ENCODE results near the gene WDR36.

GRCh38 chr5:111074244-111074643 lies 17.9 kb upstream of the WDR36 start:
- TF ChIP-seq EP300 (IDR thresholded peaks at IDR 0.05; ENCODE audit: borderline replicate concordance) = no peak
- TF ChIP-seq ZBTB7A (IDR thresholded peaks at IDR 0.05; ENCODE audit: low read depth) = no peak
- no peak for TF ChIP-seq EGR1 (IDR thresholded peaks at IDR 0.05)

Data from Ishikawa (cell line).